B cell (primary cell): ENCODE results near the gene ATXN1. TPM values are rescaled to one million over a fixed set of nuclear protein-coding genes. Genes with fewer than 3 reads are reported as not detected.

ENCODE experiments used
- ATAC-seq: fragments of 200-7000 bp; cut with Tn5 transposase; one replicate; pipeline ENCODE4 v1.10.0; 2021; ENCODE audit warnings: low read depth, mild to moderate bottlenecking, moderate number of reproducible peaks, moderate library complexity
- CTCF ChIA-PET: fragments of 350-600 bp; sonication (Branson Sonifier 250); formaldehyde crosslinking; loops from one replicate; lab custom pipeline; 2021; ENCODE audit warnings: antibody characterized with exemption, inconsistent platforms; lab: Charles Lee
- POLR2A ChIA-PET: fragments of 350-600 bp; sonication (Branson Sonifier 250); formaldehyde crosslinking; loops from one replicate; lab custom pipeline; 2021; ENCODE audit warnings: antibody characterized with exemption; lab: Charles Lee
- DNase-seq: peaks from one replicate; pipeline ENCODE4 v3.0.0; 2013
- H2AFZ ChIP-seq: 2 replicates; pipeline ENCODE4 v1.6.1; 2012; ENCODE audit warnings: mild to moderate bottlenecking, low read depth, low read length; ENCODE audit not compliant: insufficient read depth, poor library complexity, severe bottlenecking
- H3K27ac ChIP-seq, 2 donors: 1 replicate in 1 of 2; 2 replicates in 1 of 2; pipeline ENCODE4 v1.5.1; 2012 to 2013; ENCODE audit warnings: low read length in 2 of 2, mild to moderate bottlenecking in 2 of 2, moderate library complexity in 1 of 2
- H3K27me3 ChIP-seq, 4 experiments: fragments of 200-600 bp in 1 of 4; sonication (generic) in 1 of 4; replicated peaks in 1 of 4; 1 replicate in 2 of 4; 2 replicates in 2 of 4; pipeline versions ENCODE4 v1.6.1 to v1.7.0; 2013 to 2016; ENCODE audit warnings: low read length in 3 of 4, mild to moderate bottlenecking in 2 of 4, mixed read lengths in 1 of 4, moderate library complexity in 1 of 4; ENCODE audit not compliant: insufficient read depth in 4 of 4, control insufficient read depth in 3 of 4; ENCODE audit errors: control extremely low read depth in 1 of 4
- H3K36me3 ChIP-seq, 2 experiments: replicated peaks in 1 of 2; 1 replicate in 1 of 2; 2 replicates in 1 of 2; pipeline versions ENCODE4 v1.6.1 to v1.7.1; 2013; ENCODE audit warnings: low read length in 1 of 2; ENCODE audit not compliant: insufficient read depth in 2 of 2, control insufficient read depth in 1 of 2; ENCODE audit errors: control extremely low read depth in 1 of 2, extremely low read depth in 1 of 2
- H3K4me1 ChIP-seq, 2 donors: fragments of 200-600 bp in 1 of 2; sonication (generic) in 1 of 2; 1 replicate in 1 of 2; 2 replicates in 1 of 2; pipeline versions ENCODE4 v1.5.1 to v1.6.1; 2013 to 2017; ENCODE audit warnings: low read length in 2 of 2; ENCODE audit not compliant: control insufficient read depth in 2 of 2, insufficient read depth in 2 of 2
- H3K4me2 ChIP-seq: replicated peaks from 2 replicates; pipeline ENCODE3; 2012; ENCODE audit warnings: mild to moderate bottlenecking, low read depth, low read length; ENCODE audit not compliant: poor library complexity, severe bottlenecking
- H3K4me3 ChIP-seq, 5 experiments: fragments of 200-600 bp in 1 of 5; sonication (generic) in 1 of 5; 1 replicate in 3 of 5; 2 replicates in 2 of 5; pipeline versions ENCODE4 v1.5.1 to v1.7.0; 2011 to 2016; ENCODE audit warnings: low read length in 4 of 5, mild to moderate bottlenecking in 4 of 5, low read depth in 2 of 5, control low read depth in 1 of 5, moderate library complexity in 1 of 5; ENCODE audit not compliant: insufficient read depth in 1 of 5; ENCODE audit errors: control extremely low read depth in 1 of 5, extremely low read depth in 1 of 5
- H3K79me2 ChIP-seq: fragments of 200-600 bp; sonication (generic); one replicate; pipeline ENCODE4 v1.6.0; 2016; ENCODE audit warnings: low read length; ENCODE audit not compliant: control insufficient read depth, insufficient read depth
- H3K9ac ChIP-seq: fragments of 200-600 bp; sonication (generic); 2 replicates; pipeline ENCODE4 v1.6.1; 2017; ENCODE audit warnings: mild to moderate bottlenecking, low read length, moderate library complexity
- H3K9me3 ChIP-seq, 3 donors: one replicate each; pipeline versions ENCODE4 v1.6.1 to v1.7.1; 2013; ENCODE audit warnings: low read length in 2 of 3; ENCODE audit not compliant: control insufficient read depth in 2 of 3, insufficient read depth in 1 of 3; ENCODE audit errors: control extremely low read depth in 1 of 3
- H4K20me1 ChIP-seq: 2 replicates; pipeline ENCODE4 v1.6.0; 2012; ENCODE audit warnings: mild to moderate bottlenecking, low read length; ENCODE audit not compliant: insufficient read depth, control insufficient read depth, poor library complexity, severe bottlenecking
- H3K27ac Mint-ChIP-seq: one replicate; pipeline ENCODE4 v1.8.0; 2021; ENCODE audit warnings: mixed read lengths
- H3K27me3 Mint-ChIP-seq: one replicate; pipeline ENCODE4 v1.8.0; 2021; ENCODE audit warnings: mixed read lengths
- H3K4me1 Mint-ChIP-seq: one replicate; pipeline ENCODE4 v1.8.0; 2021; ENCODE audit warnings: mixed read lengths
- H3K4me3 Mint-ChIP-seq: one replicate; pipeline ENCODE4 v1.8.0; 2021; ENCODE audit warnings: mixed read lengths
- H3K9me3 Mint-ChIP-seq: one replicate; pipeline ENCODE4 v1.8.0; 2022; ENCODE audit warnings: mixed read lengths; ENCODE audit not compliant: insufficient read depth
- CTCF ChIP-seq: fragments of 200-600 bp; IDR thresholded peaks from one replicate; pipeline ENCODE4 v1.8.0; 2022; ENCODE audit warnings: antibody characterized with exemption, mild to moderate bottlenecking
- EZH2 ChIP-seq: IDR thresholded peaks from 2 replicates; pipeline ENCODE4 v1.6.1; 2012; ENCODE audit warnings: borderline replicate concordance, low read depth, mild to moderate bottlenecking, moderate library complexity, low read length; ENCODE audit not compliant: insufficient read depth, poor library complexity, severe bottlenecking
- WGBS: methylation state at CpG from one replicate; pipeline ENCODE4 v1.1.5; 2013; ENCODE audit warnings: missing lambda C conversion rate; ENCODE audit not compliant: insufficient coverage; 5-methylcytosine and 5-hydroxymethylcytosine counted together
- intact Hi-C: fragments of 100-400 bp; cut with micrococcal nuclease; formaldehyde crosslinking; loops from one replicate; pipeline ENCODE4 v1.10.0; 2022
- polyA plus RNA-seq: library from polyadenylated mRNA; depleted of rRNA; stranded (reverse); fragments of >200 nt; gene quantifications from 2 replicates; pipeline ENCODE4 v1.2.3, GENCODE V29; 2012
- total RNA-seq, 2 donors: library from RNA; stranded (reverse); fragments of 120-200 nt in 1 of 2; gene quantifications; 1 replicate in 1 of 2; 2 replicates in 1 of 2; pipeline versions ENCODE4 v1.2.3 to v1.2.4, GENCODE V29; 2013 to 2022

ATXN1 gene
- total and polyA plus RNA-seq, 2 donors (not counting 1 experiment from before 2014, with no cell fraction given): 5.7 to 63.8 TPM

- no peaks in the 10 kb centered on the region for H3K27me3 Mint-ChIP-seq
- H3K36me3 ChIP-seq: no peaks in the 10 kb centered on the region
- H3K27ac ChIP-seq: no peak overlapping the region
- ATAC-seq: no peak
- peaks cover 67% of the 10 kb centered on the region for H3K4me1 Mint-ChIP-seq
- no peaks in the 10 kb centered on the region for H3K27me3 ChIP-seq
- no peak overlapping the region for H3K9ac ChIP-seq
- DNase-seq: no peak
- ChIA-PET CTCF (interaction anchor here (1.4 to 3.8 kb wide), 3 partner anchors 12 to 140 kb away, joined by 3 to 15 read pairs (median 10); no protein-coding TSS in a partner anchor), POLR2A (no interaction called here)
- no peak overlapping the region for H3K4me3 ChIP-seq
- H3K79me2 ChIP-seq: no peaks in the 10 kb centered on the region
- no peaks in the 10 kb centered on the region for H3K9me3 ChIP-seq
- H3K27ac Mint-ChIP-seq: peak overlapping the region; percentile 77
- H3K4me1 ChIP-seq: peaks cover 18 to 46% of the 10 kb centered on the region in 2 donors
- WGBS: 97% methylated on average over 3 of the region's 3 CpGs
- H3K4me2 ChIP-seq: no peak overlapping the region
- H2AFZ ChIP-seq: no peak overlapping the region
- intact Hi-C loops: loop anchor here (5.0 kb wide), 1 partner anchor 40 kb away; no protein-coding TSS in a partner anchor
- no peaks in the 10 kb centered on the region for H4K20me1 ChIP-seq
- no peaks in the 10 kb centered on the region for H3K9me3 Mint-ChIP-seq
- H3K4me3 Mint-ChIP-seq: peak overlapping the region; percentile 8
- TF ChIP-seq CTCF (no peak), EZH2 (no peak)
Observed at GRCh38 chr6:16472349-16473069, 288.8 kb downstream of the ATXN1 start.

GRCh38 chr6:16471910-16472297, 289.4 kb downstream of the ATXN1 start:
- intact Hi-C loops: loop anchor here (2.0 to 5.0 kb wide), 2 partner anchors 40 to 51 kb away; no protein-coding TSS in a partner anchor
- no peaks in the 10 kb centered on the region for H4K20me1 ChIP-seq
- H3K4me2 ChIP-seq: no peak overlapping the region
- ChIA-PET CTCF (interaction anchor here (0.6 to 3.8 kb wide), 8 partner anchors 12 to 299 kb away, joined by 3 to 15 read pairs (median 3); no protein-coding TSS in a partner anchor), POLR2A (interaction anchor here (1.6 kb wide), 1 partner anchor 51 kb away, joined by 8 read pairs; no protein-coding TSS in a partner anchor)
- peaks cover 18 to 44% of the 10 kb centered on the region in 2 donors for H3K4me1 ChIP-seq
- no peak overlapping the region for H3K9ac ChIP-seq
- DNase-seq: no peak
- ATAC-seq: no peak
- H2AFZ ChIP-seq: no peak overlapping the region
- no peaks in the 10 kb centered on the region for H3K9me3 Mint-ChIP-seq
- H3K79me2 ChIP-seq: no peaks in the 10 kb centered on the region
- H3K27ac Mint-ChIP-seq: peak overlapping the region; percentile 71
- no peak overlapping the region for H3K27ac ChIP-seq
- H3K27me3 Mint-ChIP-seq: no peaks in the 10 kb centered on the region
- H3K4me1 Mint-ChIP-seq: peaks cover 61% of the 10 kb centered on the region
- 100% methylated on average over 1 of the region's 3 CpGs for WGBS
- no peak overlapping the region for H3K4me3 ChIP-seq
- peak overlapping the region; percentile 58 for H3K4me3 Mint-ChIP-seq
- no peaks in the 10 kb centered on the region for H3K36me3 ChIP-seq
- no peaks in the 10 kb centered on the region for H3K9me3 ChIP-seq
- H3K27me3 ChIP-seq: no peaks in the 10 kb centered on the region
- TF ChIP-seq CTCF (no peak), EZH2 (no peak)
